Esophagus muscularis mucosa (tissue), 4 donors: ENCODE data around the gene HS6ST1. TPM values are rescaled to one million over a fixed set of nuclear protein-coding genes. Genes with fewer than 3 reads are reported as not detected.
A peak's percentile ranks its signal among the peaks of the same experiment; 100 is the strongest.

Experiments
- DNase-seq: peaks from one replicate; pipeline ENCODE4 v3.0.0-alpha.2; 2017; ENCODE audit errors: extremely low spot score
- H3K27ac ChIP-seq, 4 donors: fragments of 200-600 bp; sonication (generic); replicated peaks in 1 of 4; 1 replicate in 3 of 4; 2 replicates in 1 of 4; pipeline ENCODE4 v1.5.1; 2016 to 2019; ENCODE audit warnings: mild to moderate bottlenecking in 1 of 4
- H3K27me3 ChIP-seq, 4 donors: fragments of 200-600 bp; sonication (generic); one replicate each; pipeline versions ENCODE4 v1.5.1 to v1.6.0; 2016 to 2019
- H3K36me3 ChIP-seq, 4 donors: fragments of 200-600 bp; sonication (generic); one replicate each; pipeline ENCODE4 v1.5.1; 2016 to 2019
- H3K4me1 ChIP-seq, 4 donors: fragments of 200-600 bp; sonication (generic); one replicate each; pipeline ENCODE4 v1.5.1; 2016 to 2019
- H3K4me3 ChIP-seq, 4 donors: fragments of 200-600 bp; sonication (generic); 1 replicate in 2 of 4; 2 replicates in 2 of 4; pipeline ENCODE4 v1.5.1; 2016 to 2019; ENCODE audit warnings: mild to moderate bottlenecking in 4 of 4, moderate library complexity in 1 of 4
- H3K9me3 ChIP-seq, 4 donors: fragments of 200-600 bp; sonication (generic); 1 replicate in 3 of 4; 2 replicates in 1 of 4; pipeline ENCODE4 v1.5.1; 2016 to 2019
- CTCF ChIP-seq, 3 experiments: fragments of 200-600 bp in 2 of 3; fragments of 450-650 bp in 1 of 3; sonication (generic) in 2 of 3; IDR thresholded peaks; one replicate each; pipeline ENCODE4 v1.5.1; 2017 to 2019; ENCODE audit warnings: antibody characterized with exemption in 3 of 3, mild to moderate bottlenecking in 2 of 3, moderate library complexity in 1 of 3
- EP300 ChIP-seq: sonication (generic); formaldehyde crosslinking; IDR thresholded peaks from one replicate; pipeline ENCODE4 v1.6.1; 2017; ENCODE audit warnings: antibody characterized with exemption
- POLR2A ChIP-seq: fragments of 450-650 bp; IDR thresholded peaks from one replicate; pipeline ENCODE4 v1.6.1; 2017; ENCODE audit warnings: antibody characterized with exemption, moderate library complexity, mild to moderate bottlenecking, low read depth
- POLR2AphosphoS5 ChIP-seq, 2 donors: sonication (generic); formaldehyde crosslinking; IDR thresholded peaks; one replicate each; pipeline ENCODE4 v1.6.1; 2017; ENCODE audit warnings: antibody characterized with exemption in 2 of 2
- WGBS: methylation state at CpG from one replicate; pipeline ENCODE4 v1.1.5; 2018; 5-methylcytosine and 5-hydroxymethylcytosine counted together
- intact Hi-C: fragments of 100-400 bp; cut with DNase I; formaldehyde crosslinking; loops from one replicate; pipeline ENCODE4 v1.15.1; 2023
- total RNA-seq, 4 donors: library from RNA; depleted of rRNA; stranded (reverse); fragments of >200 nt; gene quantifications; one replicate each; pipeline versions ENCODE4 v1.1.0 to v1.2.1, GENCODE V29; 2016

Gene HS6ST1
- total RNA-seq, 4 donors from 2014 or later, result 17.4 to 62.2 (median 38.5) TPM

GRCh38 chr2:128322715-128323554, 4.3 kb upstream of the HS6ST1 start:
- TF ChIP-seq CTCF (IDR thresholded peaks at IDR 0.05) (no peak), POLR2AphosphoS5 (IDR thresholded peaks at IDR 0.05) (no peak), POLR2A (no peak), EP300 (no peak)
- Histone ChIP-seq H3K4me3 (peak overlapping the region; percentile 56 to 70 (median 67)), H3K36me3 (no peaks in the 10 kb centered on the region), H3K9me3 (no peaks in the 10 kb centered on the region), H3K27me3 (no peaks in the 10 kb centered on the region), H3K4me1 (peaks cover 32 to 75% (median 48%) of the 10 kb centered on the region in 4 donors), H3K27ac (peak overlapping the region; percentile 79 to 83 (median 80))
- 77% methylated on average over 3 of the region's 29 CpGs for WGBS
- intact Hi-C loops, result loop anchor here (5.0 to 10.0 kb wide), 2 partner anchors 142 to 414 kb away; no protein-coding TSS in a partner anchor
- DNase-seq, result peak; percentile 91

GRCh38 chr2:128321784-128322714, 3.4 kb upstream of the HS6ST1 start:
- Histone ChIP-seq H3K4me1 (peaks cover 38 to 84% (median 55%) of the 10 kb centered on the region in 4 donors), H3K4me3 (peak overlapping the region; percentile 56 to 70 (median 67)), H3K36me3 (no peaks in the 10 kb centered on the region), H3K27me3 (no peaks in the 10 kb centered on the region), H3K9me3 (no peaks in the 10 kb centered on the region), H3K27ac (peak overlapping the region; percentile 79 to 83 (median 80))
- peak; percentile 95 for DNase-seq
- TF ChIP-seq EP300 (no peak), CTCF (IDR thresholded peaks at IDR 0.05) (peak; percentile 97 to 99 (median 99)), POLR2AphosphoS5 (IDR thresholded peaks at IDR 0.05) (peak; percentile 48 to 67)
- WGBS, result 5% methylated on average over 20 of the region's 91 CpGs
- intact Hi-C loops, result loop anchor here (2.0 to 10.0 kb wide), 4 partner anchors 143 to 415 kb away; no protein-coding TSS in a partner anchor

GRCh38 chr2:128320906-128321771, 2.5 kb upstream of the HS6ST1 start:
- H3K9me3 ChIP-seq, result no peaks in the 10 kb centered on the region
- intact Hi-C loops, result loop anchor here (2.0 to 10.0 kb wide), 4 partner anchors 142 to 416 kb away; no protein-coding TSS in a partner anchor
- peaks cover 0 to under 1% (median under 1%) of the 10 kb centered on the region in 4 donors for H3K36me3 ChIP-seq
- H3K27ac ChIP-seq, result peak overlapping the region; percentile 2 to 81 (median 66)
- 77% methylated on average over 21 of the region's 23 CpGs for WGBS
- peak; percentile 91 for DNase-seq
- TF ChIP-seq CTCF (IDR thresholded peaks at IDR 0.05) (no peak), POLR2A (no peak), POLR2AphosphoS5 (IDR thresholded peaks at IDR 0.05) (no peak), EP300 (no peak)
- H3K27me3 ChIP-seq, result no peaks in the 10 kb centered on the region
- peaks cover 47 to 89% (median 61%) of the 10 kb centered on the region in 4 donors for H3K4me1 ChIP-seq
- peak overlapping the region; percentile 56 to 70 (median 67) for H3K4me3 ChIP-seq
